GF-D8 (cell line): Measurements from ENCODE around the gene EPGN.
A peak's percentile ranks its signal among the peaks of the same experiment; 100 is the strongest.

ENCODE experiments used
- DNase-seq: peaks from one replicate; lab custom pipeline; 2025; lab: John Stamatoyannopoulos, UW

EPGN gene

GRCh38 chr4:74311696-74312313, 3.5 kb downstream of the EPGN start:
- peak; percentile 3 for DNase-seq

- no peak for DNase-seq
Observed at GRCh38 chr4:74314329-74314728, 6.1 kb downstream of the EPGN start.

DNA sequence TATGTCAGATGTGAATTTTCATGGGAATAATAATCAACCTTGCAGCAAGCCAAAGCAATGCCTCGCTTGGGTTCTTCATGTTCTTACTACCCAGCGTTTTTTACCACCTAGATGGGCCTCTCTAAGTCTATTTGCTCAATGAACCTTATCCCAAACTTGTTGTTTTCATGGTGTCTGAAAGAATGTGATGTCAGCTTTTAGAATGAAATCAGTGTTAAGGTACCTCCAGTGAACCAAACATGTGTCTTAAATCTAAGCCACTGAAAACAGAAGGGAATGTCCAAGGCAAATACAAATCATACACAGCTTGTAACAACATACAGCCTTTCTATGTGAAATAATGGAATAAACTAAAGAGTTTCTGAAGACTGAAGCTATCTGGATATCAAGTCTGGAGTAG, 6.7 kb downstream of the EPGN start:
- no peak for DNase-seq

GRCh38 chr4:74315376-74315775, 7.1 kb downstream of the EPGN start:
- no peak for DNase-seq

- no peak for DNase-seq
Observed at GRCh38 chr4:74316397-74316796, 8.1 kb downstream of the EPGN start.

DNA sequence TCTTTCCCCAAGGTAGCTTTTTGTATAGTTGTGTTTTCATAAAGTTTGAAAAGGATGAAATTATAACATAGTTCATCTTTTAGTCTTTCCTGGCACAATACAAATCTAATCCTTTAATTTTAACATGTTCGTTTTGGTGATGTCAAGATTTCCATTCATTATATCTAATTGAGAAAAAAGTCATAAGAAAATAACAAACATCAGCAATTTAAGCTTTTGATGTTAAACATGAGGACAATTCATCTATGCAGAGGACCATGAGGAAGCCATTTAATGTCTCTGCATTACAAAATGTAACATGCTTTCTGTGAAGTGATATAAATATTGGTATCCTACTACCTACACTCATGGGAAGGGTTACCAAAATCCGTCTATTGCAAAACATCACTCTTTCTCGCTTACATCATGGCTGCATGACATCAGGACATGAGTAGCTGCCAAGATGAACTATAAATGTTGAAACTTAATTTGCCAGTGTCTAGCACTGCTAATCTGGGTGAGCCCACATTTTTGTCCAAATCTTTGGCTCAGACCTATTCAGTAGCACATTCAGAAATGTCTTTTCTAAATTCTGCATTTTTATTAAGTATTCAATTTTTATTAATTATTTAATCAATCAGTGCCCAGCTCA, 9.5 kb downstream of the EPGN start:
- DNase-seq: no peak

- no peak for DNase-seq
Observed at GRCh38 chr4:74318276-74318675, 10.0 kb downstream of the EPGN start.

DNA sequence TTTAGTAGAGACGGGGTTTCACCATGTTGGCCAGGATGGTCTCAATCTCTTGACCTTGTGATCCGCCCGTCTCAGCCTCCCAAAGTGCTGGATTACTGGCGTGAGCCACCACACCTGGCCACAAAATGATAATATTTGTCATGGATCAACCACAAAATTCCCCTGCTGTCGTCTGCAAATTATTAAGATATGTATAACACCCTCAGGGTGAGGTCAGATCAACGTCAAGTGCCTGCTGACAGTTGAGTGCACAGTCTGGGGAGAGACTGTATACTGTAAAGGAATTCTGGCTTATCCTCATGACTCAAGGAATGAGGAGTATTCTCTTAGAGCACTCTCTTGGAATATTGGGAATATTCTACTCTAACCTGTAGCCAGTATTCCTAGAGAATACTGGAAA, 11.2 kb downstream of the EPGN start:
- no peak for DNase-seq

DNA sequence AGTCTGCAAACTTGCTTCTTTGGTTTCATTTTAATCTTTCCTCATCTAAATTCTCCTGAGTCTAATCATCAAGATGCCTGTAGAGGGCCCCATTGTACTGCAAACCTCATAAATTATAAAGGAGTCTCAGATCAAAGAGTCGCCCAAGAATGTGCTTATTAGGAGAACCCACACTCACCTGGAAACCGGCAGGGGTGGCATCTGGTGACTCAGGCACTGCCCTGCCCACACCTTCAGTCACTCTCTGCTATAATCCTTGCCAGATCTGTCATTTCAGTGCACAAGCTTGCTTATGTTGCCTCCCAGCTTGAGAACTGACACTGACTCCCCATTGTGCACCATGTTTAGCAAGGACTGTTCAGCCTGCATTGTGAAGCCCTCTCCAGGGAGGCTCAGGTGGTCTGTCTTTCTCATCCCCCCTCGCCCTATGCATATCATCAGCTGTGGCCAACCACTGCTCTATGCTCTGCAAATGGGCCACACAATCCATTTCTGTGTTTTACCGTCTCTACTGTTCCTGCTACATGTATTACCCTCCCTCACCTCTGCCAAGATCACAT, 12.4 kb downstream of the EPGN start:
- no peak for DNase-seq

- DNase-seq: no peak
Observed at GRCh38 chr4:74322301-74322700, 14.0 kb downstream of the EPGN start.

DNA sequence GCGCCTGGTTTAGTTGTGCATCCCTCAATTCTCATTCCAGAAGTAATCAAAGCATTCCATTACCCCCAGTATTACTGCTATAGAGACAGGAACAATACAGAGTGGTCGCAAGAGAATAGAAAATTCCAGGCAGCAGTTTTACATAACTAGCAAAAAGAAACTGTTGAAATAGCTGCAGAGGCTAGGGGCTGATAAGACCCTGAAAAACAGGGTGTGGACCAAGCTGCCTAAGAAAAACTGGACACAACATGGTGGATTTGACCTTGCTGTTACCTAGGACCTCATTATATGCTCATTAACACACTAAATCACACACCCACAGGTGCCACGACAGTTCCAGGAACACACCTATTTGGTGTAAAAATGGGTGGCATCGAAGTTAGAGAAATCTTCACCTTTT, 15.4 kb downstream of the EPGN start:
- no peak for DNase-seq

- no peak for DNase-seq
Observed at GRCh38 chr4:74324262-74324661, 16.0 kb downstream of the EPGN start.

DNA sequence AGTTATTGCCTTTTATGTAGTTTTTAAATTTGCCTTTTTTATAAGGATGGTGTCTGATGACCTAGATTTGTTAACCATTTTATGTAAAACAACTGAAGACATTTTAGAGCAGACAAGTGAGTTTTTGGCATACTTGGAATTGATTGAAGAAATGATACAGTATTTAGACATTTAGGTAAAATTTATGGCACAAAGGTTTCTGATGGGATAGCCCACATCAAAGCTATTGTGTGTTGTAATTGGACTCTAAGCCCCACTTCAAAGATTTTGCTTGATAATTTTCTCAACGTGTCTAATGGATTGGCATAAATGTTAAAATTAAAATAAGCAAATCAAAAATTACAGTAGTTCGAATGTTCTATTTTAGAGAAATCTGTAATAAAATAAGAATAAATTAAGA, 17.6 kb downstream of the EPGN start:
- no peak for DNase-seq

DNA sequence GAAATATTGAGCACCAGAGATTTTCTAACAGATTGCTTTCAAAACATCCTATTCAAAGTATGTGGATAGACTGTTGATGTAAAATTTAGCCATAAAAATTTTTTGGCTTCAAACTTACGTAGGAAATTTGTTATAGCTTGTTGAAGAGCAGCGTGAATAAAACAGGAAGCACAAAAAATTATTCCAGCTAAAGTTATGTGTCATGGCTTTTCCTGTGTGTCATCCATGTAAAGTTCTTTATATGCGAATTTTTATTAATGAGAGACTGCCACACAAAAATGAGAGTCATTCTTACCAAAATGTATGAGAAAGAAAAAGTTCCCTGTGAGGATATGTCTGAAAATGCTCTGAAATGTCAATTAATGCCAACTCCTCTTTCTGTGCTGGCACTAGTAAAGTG, 19.5 kb downstream of the EPGN start:
- DNase-seq: no peak

DNA sequence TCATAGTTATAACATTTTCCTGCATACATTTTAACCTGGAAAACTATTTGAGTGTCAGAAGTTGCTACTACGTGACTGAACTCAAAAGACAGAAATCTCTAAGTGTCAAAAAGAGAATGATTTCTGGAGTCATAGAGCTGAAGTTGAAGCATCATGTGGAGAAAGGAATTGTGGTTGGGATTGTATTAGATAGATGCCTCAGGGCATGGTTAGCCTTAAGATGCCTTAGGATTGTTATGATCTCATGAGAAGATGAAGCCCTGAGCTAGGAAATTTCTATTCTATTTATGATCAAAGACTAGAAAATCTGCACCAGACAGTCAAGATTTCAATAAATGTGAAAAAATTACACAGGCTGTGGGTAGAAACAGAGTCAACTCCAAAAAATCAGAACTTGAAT, 20.2 kb downstream of the EPGN start:
- DNase-seq: no peak

- no peak for DNase-seq
Observed at GRCh38 chr4:74329307-74329706, 21.0 kb downstream of the EPGN start.

- peak; percentile 51 for DNase-seq
Observed at GRCh38 chr4:74330295-74330750, 22.1 kb downstream of the EPGN start.

GRCh38 chr4:74331252-74331651, 23.0 kb downstream of the EPGN start:
- no peak for DNase-seq

GRCh38 chr4:74331944-74332343, 23.7 kb downstream of the EPGN start:
- DNase-seq: no peak

DNA sequence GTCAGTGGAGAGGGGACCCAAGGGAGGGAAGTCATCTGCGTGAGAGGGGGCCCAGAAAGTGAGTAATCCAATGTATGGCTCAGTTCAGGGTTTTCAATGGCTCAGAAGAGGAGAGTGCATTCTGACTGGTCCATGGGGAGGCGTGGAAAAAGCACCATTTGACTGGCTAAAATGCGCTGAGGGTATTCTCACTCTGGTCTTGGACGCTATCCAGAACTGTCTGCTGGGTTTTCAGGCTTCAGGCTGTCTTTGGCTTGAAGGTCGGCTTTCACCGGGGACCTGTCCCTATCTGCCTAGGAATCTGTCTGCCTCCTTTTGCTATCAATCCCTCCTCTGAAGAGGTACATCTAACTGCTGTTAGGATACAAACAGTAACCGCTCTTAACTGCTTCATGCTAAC, 26.4 kb downstream of the EPGN start:
- no peak for DNase-seq

DNA sequence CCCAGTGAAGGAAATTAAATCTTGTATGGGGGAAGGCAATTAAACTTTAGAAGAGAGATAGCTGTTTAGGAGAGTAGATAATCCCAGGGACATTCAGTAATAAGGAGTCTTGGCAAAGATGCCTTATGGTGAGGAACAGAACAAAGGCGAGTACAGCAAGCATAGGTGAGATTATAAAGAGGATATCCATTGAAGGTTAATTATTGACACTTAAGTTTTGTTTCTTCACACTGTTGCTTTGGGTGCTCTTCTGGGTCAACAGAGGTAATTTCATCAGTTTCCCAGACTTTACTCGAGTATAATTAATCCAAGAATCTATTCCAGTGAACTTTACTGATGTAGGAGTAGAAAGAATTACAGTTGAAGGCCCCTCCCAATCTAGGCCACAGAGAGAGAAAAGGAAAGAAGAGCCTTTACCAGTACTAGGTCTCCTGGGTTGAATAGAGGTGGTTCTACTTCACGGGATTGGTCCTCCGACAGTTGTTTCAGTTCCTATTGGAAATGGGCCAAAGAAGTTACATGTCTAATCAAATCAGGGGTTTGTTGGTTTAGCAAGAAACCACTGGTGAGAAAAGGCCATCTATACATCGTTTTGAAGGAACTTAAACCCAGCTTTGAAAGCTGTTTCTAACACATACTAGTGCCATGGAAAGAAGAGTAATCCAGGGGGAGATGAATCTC, 27.2 kb downstream of the EPGN start:
- DNase-seq: no peak

GRCh38 chr4:74338792-74339333, 30.6 kb downstream of the EPGN start:
- no peak for DNase-seq

- DNase-seq: no peak
Observed at GRCh38 chr4:74339501-74339900, 31.2 kb downstream of the EPGN start.
